B cell (primary cell): Measurements from ENCODE around the gene CEP131. TPM values are rescaled to one million over a fixed set of nuclear protein-coding genes. Genes with fewer than 3 reads are reported as not detected.

ENCODE experiments used
- ATAC-seq: fragments of 200-7000 bp; cut with Tn5 transposase; one replicate; pipeline ENCODE4 v1.10.0; 2021; ENCODE audit warnings: low read depth, mild to moderate bottlenecking, moderate number of reproducible peaks, moderate library complexity
- CTCF ChIA-PET: fragments of 350-600 bp; sonication (Branson Sonifier 250); formaldehyde crosslinking; loops from one replicate; lab custom pipeline; 2021; ENCODE audit warnings: antibody characterized with exemption, inconsistent platforms; lab: Charles Lee
- POLR2A ChIA-PET: fragments of 350-600 bp; sonication (Branson Sonifier 250); formaldehyde crosslinking; loops from one replicate; lab custom pipeline; 2021; ENCODE audit warnings: antibody characterized with exemption; lab: Charles Lee
- DNase-seq: peaks from one replicate; pipeline ENCODE4 v3.0.0; 2013
- H2AFZ ChIP-seq: 2 replicates; pipeline ENCODE4 v1.6.1; 2012; ENCODE audit warnings: mild to moderate bottlenecking, low read depth, low read length; ENCODE audit not compliant: insufficient read depth, poor library complexity, severe bottlenecking
- H3K27ac ChIP-seq, 2 donors: 1 replicate in 1 of 2; 2 replicates in 1 of 2; pipeline ENCODE4 v1.5.1; 2012 to 2013; ENCODE audit warnings: low read length in 2 of 2, mild to moderate bottlenecking in 2 of 2, moderate library complexity in 1 of 2
- H3K27me3 ChIP-seq, 4 experiments: fragments of 200-600 bp in 1 of 4; sonication (generic) in 1 of 4; replicated peaks in 1 of 4; 1 replicate in 2 of 4; 2 replicates in 2 of 4; pipeline versions ENCODE4 v1.6.1 to v1.7.0; 2013 to 2016; ENCODE audit warnings: low read length in 3 of 4, mild to moderate bottlenecking in 2 of 4, mixed read lengths in 1 of 4, moderate library complexity in 1 of 4; ENCODE audit not compliant: insufficient read depth in 4 of 4, control insufficient read depth in 3 of 4; ENCODE audit errors: control extremely low read depth in 1 of 4
- H3K36me3 ChIP-seq, 2 experiments: replicated peaks in 1 of 2; 1 replicate in 1 of 2; 2 replicates in 1 of 2; pipeline versions ENCODE4 v1.6.1 to v1.7.1; 2013; ENCODE audit warnings: low read length in 1 of 2; ENCODE audit not compliant: insufficient read depth in 2 of 2, control insufficient read depth in 1 of 2; ENCODE audit errors: control extremely low read depth in 1 of 2, extremely low read depth in 1 of 2
- H3K4me1 ChIP-seq, 2 donors: fragments of 200-600 bp in 1 of 2; sonication (generic) in 1 of 2; 1 replicate in 1 of 2; 2 replicates in 1 of 2; pipeline versions ENCODE4 v1.5.1 to v1.6.1; 2013 to 2017; ENCODE audit warnings: low read length in 2 of 2; ENCODE audit not compliant: control insufficient read depth in 2 of 2, insufficient read depth in 2 of 2
- H3K4me2 ChIP-seq: replicated peaks from 2 replicates; pipeline ENCODE3; 2012; ENCODE audit warnings: mild to moderate bottlenecking, low read depth, low read length; ENCODE audit not compliant: poor library complexity, severe bottlenecking
- H3K4me3 ChIP-seq, 5 experiments: fragments of 200-600 bp in 1 of 5; sonication (generic) in 1 of 5; 1 replicate in 3 of 5; 2 replicates in 2 of 5; pipeline versions ENCODE4 v1.5.1 to v1.7.0; 2011 to 2016; ENCODE audit warnings: low read length in 4 of 5, mild to moderate bottlenecking in 4 of 5, low read depth in 2 of 5, control low read depth in 1 of 5, moderate library complexity in 1 of 5; ENCODE audit not compliant: insufficient read depth in 1 of 5; ENCODE audit errors: control extremely low read depth in 1 of 5, extremely low read depth in 1 of 5
- H3K79me2 ChIP-seq: fragments of 200-600 bp; sonication (generic); one replicate; pipeline ENCODE4 v1.6.0; 2016; ENCODE audit warnings: low read length; ENCODE audit not compliant: control insufficient read depth, insufficient read depth
- H3K9ac ChIP-seq: fragments of 200-600 bp; sonication (generic); 2 replicates; pipeline ENCODE4 v1.6.1; 2017; ENCODE audit warnings: mild to moderate bottlenecking, low read length, moderate library complexity
- H3K9me3 ChIP-seq, 3 donors: one replicate each; pipeline versions ENCODE4 v1.6.1 to v1.7.1; 2013; ENCODE audit warnings: low read length in 2 of 3; ENCODE audit not compliant: control insufficient read depth in 2 of 3, insufficient read depth in 1 of 3; ENCODE audit errors: control extremely low read depth in 1 of 3
- H4K20me1 ChIP-seq: 2 replicates; pipeline ENCODE4 v1.6.0; 2012; ENCODE audit warnings: mild to moderate bottlenecking, low read length; ENCODE audit not compliant: insufficient read depth, control insufficient read depth, poor library complexity, severe bottlenecking
- H3K27ac Mint-ChIP-seq: one replicate; pipeline ENCODE4 v1.8.0; 2021; ENCODE audit warnings: mixed read lengths
- H3K27me3 Mint-ChIP-seq: one replicate; pipeline ENCODE4 v1.8.0; 2021; ENCODE audit warnings: mixed read lengths
- H3K4me1 Mint-ChIP-seq: one replicate; pipeline ENCODE4 v1.8.0; 2021; ENCODE audit warnings: mixed read lengths
- H3K4me3 Mint-ChIP-seq: one replicate; pipeline ENCODE4 v1.8.0; 2021; ENCODE audit warnings: mixed read lengths
- H3K9me3 Mint-ChIP-seq: one replicate; pipeline ENCODE4 v1.8.0; 2022; ENCODE audit warnings: mixed read lengths; ENCODE audit not compliant: insufficient read depth
- CTCF ChIP-seq: fragments of 200-600 bp; IDR thresholded peaks from one replicate; pipeline ENCODE4 v1.8.0; 2022; ENCODE audit warnings: antibody characterized with exemption, mild to moderate bottlenecking
- EZH2 ChIP-seq: IDR thresholded peaks from 2 replicates; pipeline ENCODE4 v1.6.1; 2012; ENCODE audit warnings: borderline replicate concordance, low read depth, mild to moderate bottlenecking, moderate library complexity, low read length; ENCODE audit not compliant: insufficient read depth, poor library complexity, severe bottlenecking
- WGBS: methylation state at CpG from one replicate; pipeline ENCODE4 v1.1.5; 2013; ENCODE audit warnings: missing lambda C conversion rate; ENCODE audit not compliant: insufficient coverage; 5-methylcytosine and 5-hydroxymethylcytosine counted together
- intact Hi-C: fragments of 100-400 bp; cut with micrococcal nuclease; formaldehyde crosslinking; loops from one replicate; pipeline ENCODE4 v1.10.0; 2022
- polyA plus RNA-seq: library from polyadenylated mRNA; depleted of rRNA; stranded (reverse); fragments of >200 nt; gene quantifications from 2 replicates; pipeline ENCODE4 v1.2.3, GENCODE V29; 2012
- total RNA-seq, 2 donors: library from RNA; stranded (reverse); fragments of 120-200 nt in 1 of 2; gene quantifications; 1 replicate in 1 of 2; 2 replicates in 1 of 2; pipeline versions ENCODE4 v1.2.3 to v1.2.4, GENCODE V29; 2013 to 2022

CEP131 gene
- total and polyA plus RNA-seq, 2 donors (not counting 1 experiment from before 2014, with no cell fraction given), result 18.8 to 25.5 TPM

GRCh38 chr17:81240761-81241160 is 18.0 kb upstream of the CEP131 start:
- ChIA-PET CTCF (interaction anchor here (0.8 to 5.6 kb wide), 6 partner anchors 12 to 252 kb away, joined by 3 to 43 read pairs (median 4); partner anchors contain the start of gene CEP131), POLR2A (interaction anchor here (0.7 kb wide), 1 partner anchor 855 kb away, joined by 7 read pairs; no protein-coding TSS in a partner anchor)
- peaks cover 59% of the 10 kb centered on the region for H3K79me2 ChIP-seq
- Mint-ChIP-seq H3K27me3 (no peaks in the 10 kb centered on the region), H3K4me3 (peak overlapping the region; percentile 21), H3K9me3 (no peaks in the 10 kb centered on the region), H3K27ac (peak overlapping the region; percentile 2), H3K4me1 (peaks cover 45% of the 10 kb centered on the region)
- no peak for DNase-seq
- H3K4me3 ChIP-seq, result no peak overlapping the region
- TF ChIP-seq CTCF (no peak), EZH2 (no peak)
- H2AFZ ChIP-seq, result no peak overlapping the region
- H4K20me1 ChIP-seq, result peaks cover 73% of the 10 kb centered on the region
- peaks cover 0 to 16% of the 10 kb centered on the region in 2 experiments for H3K36me3 ChIP-seq
- H3K9me3 ChIP-seq, result peaks cover 0 to 3% (median 0%) of the 10 kb centered on the region in 3 donors
- 83% methylated on average over 7 of the region's 8 CpGs for WGBS
- no peaks in the 10 kb centered on the region for H3K27me3 ChIP-seq
- no peak overlapping the region for H3K9ac ChIP-seq
- ATAC-seq, result no peak
- intact Hi-C loops, result loop anchor here (2.0 kb wide), 1 partner anchor 216 kb away; no protein-coding TSS in a partner anchor
- H3K27ac ChIP-seq, result no peak overlapping the region
- H3K4me1 ChIP-seq, result peaks cover 19 to 34% of the 10 kb centered on the region in 2 donors
- peak overlapping the region; percentile 97 for H3K4me2 ChIP-seq
